ENCODE measurements around the gene CCR2. TPM values are rescaled to one million over a fixed set of nuclear protein-coding genes. Genes with fewer than 3 reads are reported as not detected.

The CCR2 gene
- polyA plus RNA-seq, 1 donor from 2014 or later: not detected

DNA sequence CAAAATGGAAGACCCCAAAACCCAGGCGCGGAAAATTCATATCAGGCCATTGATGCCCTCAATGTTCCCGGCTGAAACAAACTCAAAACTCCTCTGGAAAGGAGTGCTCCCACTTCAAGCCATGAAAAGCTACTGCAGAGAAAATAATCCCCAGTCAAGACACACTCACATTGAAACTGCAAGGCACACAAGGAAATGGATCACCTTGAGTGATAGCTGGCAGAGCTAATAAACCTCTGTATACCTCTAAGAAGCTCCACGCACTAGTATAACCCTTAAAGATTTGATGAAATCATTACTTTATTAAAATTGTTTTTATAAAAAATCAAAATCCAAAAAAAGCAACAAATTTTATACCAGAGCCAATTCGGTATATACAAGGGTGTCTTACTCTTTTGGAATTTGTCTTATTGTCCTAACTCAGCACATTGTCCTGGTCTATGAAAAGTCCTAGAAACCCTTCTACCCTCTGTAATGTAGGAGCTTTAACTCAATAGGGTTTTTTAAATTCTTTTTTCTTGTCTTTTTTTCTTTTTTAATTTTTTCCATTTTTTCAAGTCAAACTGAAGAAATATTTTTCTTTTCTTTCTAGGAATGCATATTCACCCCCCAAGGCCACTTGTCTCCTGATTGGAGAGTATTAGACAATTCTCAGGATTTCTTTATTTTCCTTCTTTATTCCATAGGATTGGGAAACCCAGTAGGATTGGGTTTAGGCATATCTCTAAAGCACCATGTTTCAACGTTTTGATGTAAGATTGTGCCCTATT is 44.5 kb downstream of the CCR2 start:
- Histone ChIP-seq H3K4me3 (ENCODE audit: low read length) (no peak overlapping the region), H3K4me2 (ENCODE audit: low read length) (no peak overlapping the region), H3K79me2 (replicated peaks; ENCODE audit: insufficient read depth, low read length) (no peaks in the 10 kb centered on the region), H3F3A (ENCODE audit: insufficient read depth, low read length, poor library complexity, severe bottlenecking) (no peaks in the 10 kb centered on the region), H3K9ac (ENCODE audit: low read length) (no peak overlapping the region), H4K20me1 (ENCODE audit: insufficient read depth) (no peaks in the 10 kb centered on the region), H3K27ac (ENCODE audit: low read length) (no peak overlapping the region), H3K9me3 (ENCODE audit: low read length) (no peaks in the 10 kb centered on the region), H2AFZ (ENCODE audit: low read depth, low read length) (no peak overlapping the region), H3K36me3 (ENCODE audit: insufficient read depth, low read length) (no peaks in the 10 kb centered on the region), H3K9me2 (ENCODE audit: insufficient read depth, low read length) (no peaks in the 10 kb centered on the region), H3K27me3 (ENCODE audit: insufficient read depth, low read depth, low read length) (no peaks in the 10 kb centered on the region)
- TF ChIP-seq TAF1 (IDR thresholded peaks at IDR 0.05; ENCODE audit: low read depth) (no peak), RAD21 (conservative IDR thresholded peaks at IDR 0.05) (no peak), SMC3 (conservative IDR thresholded peaks at IDR 0.05; ENCODE audit: poor library complexity) (no peak), EP300 (conservative IDR thresholded peaks at IDR 0.05; ENCODE audit: poor library complexity, severe bottlenecking) (no peak), EZH2 (IDR thresholded peaks at IDR 0.05; ENCODE audit: borderline replicate concordance, insufficient read depth, low read length, poor library complexity, severe bottlenecking) (no peak), POLR2AphosphoS5 (IDR thresholded peaks at IDR 0.05) (no peak), MXI1 (conservative IDR thresholded peaks at IDR 0.05; ENCODE audit: poor library complexity, severe bottlenecking) (no peak)
- TF ChIP-seq, protein P1, sequence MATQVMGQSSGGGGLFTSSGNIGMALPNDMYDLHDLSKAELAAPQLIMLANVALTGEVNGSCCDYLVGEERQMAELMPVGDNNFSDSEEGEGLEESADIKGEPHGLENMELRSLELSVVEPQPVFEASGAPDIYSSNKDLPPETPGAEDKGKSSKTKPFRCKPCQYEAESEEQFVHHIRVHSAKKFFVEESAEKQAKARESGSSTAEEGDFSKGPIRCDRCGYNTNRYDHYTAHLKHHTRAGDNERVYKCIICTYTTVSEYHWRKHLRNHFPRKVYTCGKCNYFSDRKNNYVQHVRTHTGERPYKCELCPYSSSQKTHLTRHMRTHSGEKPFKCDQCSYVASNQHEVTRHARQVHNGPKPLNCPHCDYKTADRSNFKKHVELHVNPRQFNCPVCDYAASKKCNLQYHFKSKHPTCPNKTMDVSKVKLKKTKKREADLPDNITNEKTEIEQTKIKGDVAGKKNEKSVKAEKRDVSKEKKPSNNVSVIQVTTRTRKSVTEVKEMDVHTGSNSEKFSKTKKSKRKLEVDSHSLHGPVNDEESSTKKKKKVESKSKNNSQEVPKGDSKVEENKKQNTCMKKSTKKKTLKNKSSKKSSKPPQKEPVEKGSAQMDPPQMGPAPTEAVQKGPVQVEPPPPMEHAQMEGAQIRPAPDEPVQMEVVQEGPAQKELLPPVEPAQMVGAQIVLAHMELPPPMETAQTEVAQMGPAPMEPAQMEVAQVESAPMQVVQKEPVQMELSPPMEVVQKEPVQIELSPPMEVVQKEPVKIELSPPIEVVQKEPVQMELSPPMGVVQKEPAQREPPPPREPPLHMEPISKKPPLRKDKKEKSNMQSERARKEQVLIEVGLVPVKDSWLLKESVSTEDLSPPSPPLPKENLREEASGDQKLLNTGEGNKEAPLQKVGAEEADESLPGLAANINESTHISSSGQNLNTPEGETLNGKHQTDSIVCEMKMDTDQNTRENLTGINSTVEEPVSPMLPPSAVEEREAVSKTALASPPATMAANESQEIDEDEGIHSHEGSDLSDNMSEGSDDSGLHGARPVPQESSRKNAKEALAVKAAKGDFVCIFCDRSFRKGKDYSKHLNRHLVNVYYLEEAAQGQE (IDR thresholded peaks at IDR 0.05; ENCODE audit: borderline replicate concordance): no peak
- TF ChIP-seq, protein P2, sequence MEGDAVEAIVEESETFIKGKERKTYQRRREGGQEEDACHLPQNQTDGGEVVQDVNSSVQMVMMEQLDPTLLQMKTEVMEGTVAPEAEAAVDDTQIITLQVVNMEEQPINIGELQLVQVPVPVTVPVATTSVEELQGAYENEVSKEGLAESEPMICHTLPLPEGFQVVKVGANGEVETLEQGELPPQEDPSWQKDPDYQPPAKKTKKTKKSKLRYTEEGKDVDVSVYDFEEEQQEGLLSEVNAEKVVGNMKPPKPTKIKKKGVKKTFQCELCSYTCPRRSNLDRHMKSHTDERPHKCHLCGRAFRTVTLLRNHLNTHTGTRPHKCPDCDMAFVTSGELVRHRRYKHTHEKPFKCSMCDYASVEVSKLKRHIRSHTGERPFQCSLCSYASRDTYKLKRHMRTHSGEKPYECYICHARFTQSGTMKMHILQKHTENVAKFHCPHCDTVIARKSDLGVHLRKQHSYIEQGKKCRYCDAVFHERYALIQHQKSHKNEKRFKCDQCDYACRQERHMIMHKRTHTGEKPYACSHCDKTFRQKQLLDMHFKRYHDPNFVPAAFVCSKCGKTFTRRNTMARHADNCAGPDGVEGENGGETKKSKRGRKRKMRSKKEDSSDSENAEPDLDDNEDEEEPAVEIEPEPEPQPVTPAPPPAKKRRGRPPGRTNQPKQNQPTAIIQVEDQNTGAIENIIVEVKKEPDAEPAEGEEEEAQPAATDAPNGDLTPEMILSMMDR (IDR thresholded peaks at IDR 0.05; ENCODE audit: poor library complexity, severe bottlenecking): no peak

DNA sequence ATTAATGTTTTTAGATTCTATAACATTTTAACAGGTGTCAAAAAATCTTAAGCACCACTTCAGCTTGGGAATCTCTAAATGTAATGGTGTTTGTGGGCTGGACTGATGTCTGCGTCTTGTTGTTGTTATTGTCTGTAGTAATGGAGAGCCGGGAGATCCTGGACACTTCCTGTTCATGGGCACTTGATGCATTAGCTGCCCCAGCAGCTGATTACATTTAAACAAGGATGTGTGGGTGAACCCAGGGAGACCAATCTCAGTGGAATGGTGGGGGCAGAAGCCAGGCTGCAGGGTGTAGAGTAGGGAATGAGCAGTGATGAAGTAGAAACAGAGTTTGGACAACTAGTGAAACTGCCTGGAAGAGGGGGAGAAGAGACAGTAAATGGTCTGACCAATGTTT is 45.2 kb downstream of the CCR2 start:
- H3K36me3 ChIP-seq (ENCODE audit: insufficient read depth, low read length): no peaks in the 10 kb centered on the region
- no peak for TF ChIP-seq SMC3 (conservative IDR thresholded peaks at IDR 0.05; ENCODE audit: poor library complexity)
- TF ChIP-seq, protein P2 (IDR thresholded peaks at IDR 0.05; ENCODE audit: poor library complexity, severe bottlenecking): no peak
- H4K20me1 ChIP-seq (ENCODE audit: insufficient read depth): no peaks in the 10 kb centered on the region
- no peaks in the 10 kb centered on the region for H3K79me2 ChIP-seq (replicated peaks; ENCODE audit: insufficient read depth, low read length)
- no peaks in the 10 kb centered on the region for H3K9me2 ChIP-seq (ENCODE audit: insufficient read depth, low read length)
- H3K4me2 ChIP-seq (ENCODE audit: low read length): no peak overlapping the region
- H2AFZ ChIP-seq (ENCODE audit: low read depth, low read length): no peak overlapping the region
- H3F3A ChIP-seq (ENCODE audit: insufficient read depth, low read length, poor library complexity, severe bottlenecking): no peaks in the 10 kb centered on the region
- H3K9ac ChIP-seq (ENCODE audit: low read length): no peak overlapping the region
- H3K9me3 ChIP-seq (ENCODE audit: low read length): no peaks in the 10 kb centered on the region
- H3K27me3 ChIP-seq (ENCODE audit: insufficient read depth, low read depth, low read length): no peaks in the 10 kb centered on the region
- H3K27ac ChIP-seq (ENCODE audit: low read length): no peak overlapping the region
- no peak overlapping the region for H3K4me3 ChIP-seq (ENCODE audit: low read length)

Data from neural cell (in vitro differentiated cells).